ENCODE data around the gene HIPK2. TPM values are rescaled to one million over a fixed set of nuclear protein-coding genes. Genes with fewer than 3 reads are reported as not detected.

The HIPK2 gene
- total RNA-seq, 1 experiment from 2014 or later, result 64.3 TPM

DNA sequence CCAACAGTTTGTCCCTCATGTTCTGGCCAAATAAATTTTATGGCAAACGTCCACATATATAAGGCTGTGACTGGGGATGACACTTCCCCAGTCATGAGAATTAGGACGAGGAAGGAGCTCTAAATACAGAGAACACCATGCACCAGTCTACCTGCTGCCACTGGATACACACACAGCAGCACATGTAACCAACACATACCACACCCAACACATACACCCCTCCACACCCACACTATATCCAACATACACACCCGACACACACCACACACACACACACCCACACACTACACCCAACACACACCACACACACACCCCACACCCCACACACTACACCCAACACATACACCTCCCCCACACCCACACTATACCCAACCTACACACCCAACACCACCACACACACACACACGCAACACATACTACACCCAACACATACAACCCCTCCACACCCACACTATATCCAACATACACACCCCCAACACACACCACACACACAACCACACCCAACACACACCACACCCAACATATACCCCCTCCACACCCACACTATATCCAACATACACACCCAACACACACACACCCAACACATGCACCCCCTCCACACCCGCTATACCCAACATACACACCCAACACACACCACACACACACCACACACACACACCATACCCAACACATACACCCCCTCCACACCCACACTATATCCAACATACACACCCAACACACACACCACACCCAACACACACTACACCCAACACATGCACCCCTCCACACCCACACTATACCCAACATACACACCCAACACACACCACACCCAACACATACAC is 74.1 kb downstream of the HIPK2 start:
- Mint-ChIP-seq H3K4me3 (ENCODE audit: unreplicated experiment) (no peak overlapping the region), H3K27me3 (ENCODE audit: insufficient read depth, unreplicated experiment) (no peaks in the 10 kb centered on the region), H3K9me3 (ENCODE audit: unreplicated experiment) (no peaks in the 10 kb centered on the region), H3K4me1 (ENCODE audit: insufficient read depth, unreplicated experiment) (peaks cover 21% of the 10 kb centered on the region), H3K36me3 (ENCODE audit: insufficient read depth, unreplicated experiment) (peaks cover 84% of the 10 kb centered on the region), H3K27ac (ENCODE audit: low read depth, unreplicated experiment) (peak overlapping the region; percentile 88)
- intact Hi-C loops (cut with micrococcal nuclease), result loop anchor here (2.0 kb wide), 1 partner anchor 57 kb away; no protein-coding TSS in a partner anchor
- BruUV-seq (replicated peaks), result no TSS peak
- ChIA-PET POLR2A (no interaction called here), CTCF (no interaction called here)
- no peak for DNase-seq (ENCODE audit: unreplicated experiment)
- TF ChIP-seq, protein P1, sequence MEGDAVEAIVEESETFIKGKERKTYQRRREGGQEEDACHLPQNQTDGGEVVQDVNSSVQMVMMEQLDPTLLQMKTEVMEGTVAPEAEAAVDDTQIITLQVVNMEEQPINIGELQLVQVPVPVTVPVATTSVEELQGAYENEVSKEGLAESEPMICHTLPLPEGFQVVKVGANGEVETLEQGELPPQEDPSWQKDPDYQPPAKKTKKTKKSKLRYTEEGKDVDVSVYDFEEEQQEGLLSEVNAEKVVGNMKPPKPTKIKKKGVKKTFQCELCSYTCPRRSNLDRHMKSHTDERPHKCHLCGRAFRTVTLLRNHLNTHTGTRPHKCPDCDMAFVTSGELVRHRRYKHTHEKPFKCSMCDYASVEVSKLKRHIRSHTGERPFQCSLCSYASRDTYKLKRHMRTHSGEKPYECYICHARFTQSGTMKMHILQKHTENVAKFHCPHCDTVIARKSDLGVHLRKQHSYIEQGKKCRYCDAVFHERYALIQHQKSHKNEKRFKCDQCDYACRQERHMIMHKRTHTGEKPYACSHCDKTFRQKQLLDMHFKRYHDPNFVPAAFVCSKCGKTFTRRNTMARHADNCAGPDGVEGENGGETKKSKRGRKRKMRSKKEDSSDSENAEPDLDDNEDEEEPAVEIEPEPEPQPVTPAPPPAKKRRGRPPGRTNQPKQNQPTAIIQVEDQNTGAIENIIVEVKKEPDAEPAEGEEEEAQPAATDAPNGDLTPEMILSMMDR (IDR thresholded peaks at IDR 0.05; ENCODE audit: unreplicated experiment), result no peak

DNA sequence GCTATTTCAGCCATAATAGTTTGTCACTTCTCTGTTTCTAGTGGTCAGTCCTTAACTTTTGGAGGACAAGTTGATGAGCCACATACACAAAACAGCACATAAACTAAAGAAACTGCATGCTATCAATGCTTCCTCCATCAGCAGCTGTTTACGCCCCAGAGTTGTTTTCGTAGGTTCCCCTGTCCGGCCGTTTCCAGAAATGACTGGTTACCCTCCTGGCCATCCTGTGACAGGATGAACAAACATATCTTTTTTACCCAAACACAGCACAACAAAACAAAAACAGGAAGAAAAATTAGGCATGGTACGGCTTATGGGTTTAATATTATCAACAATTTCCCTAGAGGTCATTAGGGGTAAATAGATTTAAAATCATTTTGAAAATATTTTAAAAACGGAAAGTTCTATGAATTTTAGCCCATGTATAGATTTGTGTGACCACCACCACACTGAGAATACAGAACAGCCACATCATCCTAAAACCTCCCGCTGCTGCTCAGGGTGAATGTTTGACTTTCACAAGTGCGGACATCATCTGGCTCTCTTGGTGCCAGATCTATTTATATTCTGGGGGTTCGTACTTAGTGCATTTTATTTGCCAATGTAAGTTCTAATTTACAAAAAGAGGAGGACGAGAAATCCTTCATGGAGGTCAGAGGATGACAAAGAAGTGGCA is 74.8 kb downstream of the HIPK2 start:
- H3K4me1 Mint-ChIP-seq (ENCODE audit: insufficient read depth, unreplicated experiment), result peaks cover 21% of the 10 kb centered on the region
- no peak for DNase-seq (ENCODE audit: unreplicated experiment)
- peak overlapping the region; percentile 88 for H3K27ac Mint-ChIP-seq (ENCODE audit: low read depth, unreplicated experiment)
- TF ChIP-seq, protein P1 (IDR thresholded peaks at IDR 0.05; ENCODE audit: unreplicated experiment), result no peak
- no TSS peak for BruUV-seq (replicated peaks)
- no peaks in the 10 kb centered on the region for H3K9me3 Mint-ChIP-seq (ENCODE audit: unreplicated experiment)
- no peak overlapping the region for H3K4me3 Mint-ChIP-seq (ENCODE audit: unreplicated experiment)
- POLR2A ChIA-PET, result interaction anchor here (1.0 kb wide), 1 partner anchor 10 kb away, joined by 3 read pairs; no protein-coding TSS in a partner anchor
- peaks cover 84% of the 10 kb centered on the region for H3K36me3 Mint-ChIP-seq (ENCODE audit: insufficient read depth, unreplicated experiment)
- no peaks in the 10 kb centered on the region for H3K27me3 Mint-ChIP-seq (ENCODE audit: insufficient read depth, unreplicated experiment)
- intact Hi-C loops (cut with micrococcal nuclease), result loop anchor here (2.0 kb wide), 1 partner anchor 56 kb away; no protein-coding TSS in a partner anchor
- CTCF ChIA-PET, result no interaction called here

DNA sequence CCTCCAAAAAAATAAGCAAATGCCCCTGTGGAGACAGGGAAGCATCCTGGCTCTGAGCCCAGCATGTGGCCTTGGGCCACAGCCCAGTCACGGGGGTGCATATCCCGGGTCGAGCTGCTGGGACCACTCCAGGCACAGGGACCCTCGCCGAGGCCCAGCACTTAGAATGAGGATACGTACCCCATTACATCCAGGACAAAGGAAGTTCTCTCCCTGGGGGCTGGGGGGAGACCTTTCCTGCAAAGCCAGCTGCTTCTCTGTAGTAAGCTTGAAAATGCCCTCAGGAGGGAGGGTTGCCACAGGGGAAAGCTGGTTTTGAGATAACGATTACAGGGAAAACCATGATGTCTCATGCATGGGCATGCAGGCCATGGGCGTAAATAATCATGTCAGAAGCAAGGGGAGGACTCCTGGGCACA is 75.5 kb downstream of the HIPK2 start:
- peaks cover 21% of the 10 kb centered on the region for H3K4me1 Mint-ChIP-seq (ENCODE audit: insufficient read depth, unreplicated experiment)
- ChIA-PET POLR2A (interaction anchor here (1.0 kb wide), 1 partner anchor 9 kb away, joined by 3 read pairs; no protein-coding TSS in a partner anchor), CTCF (no interaction called here)
- no peak overlapping the region for H3K27ac Mint-ChIP-seq (ENCODE audit: low read depth, unreplicated experiment)
- H3K36me3 Mint-ChIP-seq (ENCODE audit: insufficient read depth, unreplicated experiment), result peaks cover 86% of the 10 kb centered on the region
- H3K4me3 Mint-ChIP-seq (ENCODE audit: unreplicated experiment), result no peak overlapping the region
- H3K27me3 Mint-ChIP-seq (ENCODE audit: insufficient read depth, unreplicated experiment), result no peaks in the 10 kb centered on the region
- BruUV-seq (replicated peaks), result no TSS peak
- no peaks in the 10 kb centered on the region for H3K9me3 Mint-ChIP-seq (ENCODE audit: unreplicated experiment)
- DNase-seq (ENCODE audit: unreplicated experiment), result no peak
- intact Hi-C loops (cut with micrococcal nuclease), result loop anchor here (2.0 kb wide), 1 partner anchor 56 kb away; no protein-coding TSS in a partner anchor
- TF ChIP-seq, protein P1 (IDR thresholded peaks at IDR 0.05; ENCODE audit: unreplicated experiment), result no peak

DNA sequence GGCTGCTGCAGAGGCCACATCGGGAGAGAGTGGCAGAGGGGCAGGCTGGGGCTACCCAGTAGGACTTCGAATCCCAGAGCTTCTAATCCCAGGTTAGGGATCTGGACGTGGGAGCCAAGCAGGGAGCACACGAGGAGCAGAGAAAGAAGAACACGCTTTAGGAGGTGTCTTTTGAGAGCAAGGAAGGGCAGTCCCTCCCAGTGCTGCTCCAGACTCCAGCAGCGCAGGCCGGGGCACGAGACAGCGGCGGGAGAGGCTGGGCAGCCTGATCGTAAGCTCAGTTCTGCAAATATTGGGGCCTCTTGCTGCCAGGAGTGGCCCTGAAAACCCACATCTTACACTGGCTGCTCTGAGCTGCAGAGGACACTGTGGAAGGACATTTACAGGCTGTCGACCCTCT is 75.9 kb downstream of the HIPK2 start:
- BruUV-seq (replicated peaks), result no TSS peak
- no peaks in the 10 kb centered on the region for H3K27me3 Mint-ChIP-seq (ENCODE audit: insufficient read depth, unreplicated experiment)
- peaks cover 21% of the 10 kb centered on the region for H3K4me1 Mint-ChIP-seq (ENCODE audit: insufficient read depth, unreplicated experiment)
- H3K27ac Mint-ChIP-seq (ENCODE audit: low read depth, unreplicated experiment), result no peak overlapping the region
- CTCF ChIA-PET, result interaction anchor here (0.8 kb wide), 1 partner anchor 62 kb away, joined by 3 read pairs; no protein-coding TSS in a partner anchor
- H3K4me3 Mint-ChIP-seq (ENCODE audit: unreplicated experiment), result no peak overlapping the region
- intact Hi-C loops (cut with micrococcal nuclease), result loop anchor here (2.0 kb wide), 1 partner anchor 55 kb away; no protein-coding TSS in a partner anchor
- POLR2A ChIA-PET, result interaction anchor here (1.0 kb wide), 1 partner anchor 9 kb away, joined by 3 read pairs; no protein-coding TSS in a partner anchor
- no peak for DNase-seq (ENCODE audit: unreplicated experiment)
- peaks cover 84% of the 10 kb centered on the region for H3K36me3 Mint-ChIP-seq (ENCODE audit: insufficient read depth, unreplicated experiment)
- TF ChIP-seq, protein P1 (IDR thresholded peaks at IDR 0.05; ENCODE audit: unreplicated experiment), result no peak
- H3K9me3 Mint-ChIP-seq (ENCODE audit: unreplicated experiment), result no peaks in the 10 kb centered on the region
